ENCODE results near the gene BACH2.
"Not testable (repeated sequence)": the region's sequence is repeated elsewhere in the genome, so short reads cannot be mapped to it uniquely, and the experiment has no call there.

Gene BACH2

GRCh38 chr6:90301816-90302215 lies 5.2 kb upstream of the BACH2 start:
- no peak for DNase-seq

DNA sequence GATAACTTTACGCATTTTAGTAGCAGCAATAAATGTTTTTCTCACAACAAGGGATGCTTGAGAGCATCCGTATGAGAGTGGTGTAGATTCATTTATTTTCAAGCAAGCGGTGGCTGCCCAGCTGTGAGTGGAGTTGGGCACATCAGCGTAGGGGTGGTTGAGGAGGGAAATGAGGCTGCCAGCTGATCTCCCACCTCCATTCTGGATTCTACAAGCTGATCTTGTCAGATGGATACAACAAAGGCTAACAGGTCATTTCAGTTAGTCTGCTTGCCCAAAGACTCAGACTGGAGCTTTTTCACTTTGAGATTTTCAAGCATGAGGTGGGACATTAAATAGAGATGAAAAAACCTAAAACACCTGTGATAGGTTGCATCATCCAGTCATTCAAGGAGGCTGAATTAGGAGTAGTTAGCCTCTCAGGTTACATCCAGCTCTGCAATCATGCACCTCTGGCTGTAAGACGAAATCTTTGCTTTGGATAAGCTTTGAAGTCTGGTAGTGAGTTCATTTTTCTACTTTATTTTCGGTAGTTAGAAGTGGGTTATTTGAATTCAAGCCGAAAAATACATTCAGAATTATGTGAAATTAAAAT lies 1.9 kb upstream of the BACH2 start:
- no peak for DNase-seq

- DNase-seq, result no peak
These were observed 1.3 kb upstream of the BACH2 start for GRCh38 chr6:90297867-90298381.

DNA sequence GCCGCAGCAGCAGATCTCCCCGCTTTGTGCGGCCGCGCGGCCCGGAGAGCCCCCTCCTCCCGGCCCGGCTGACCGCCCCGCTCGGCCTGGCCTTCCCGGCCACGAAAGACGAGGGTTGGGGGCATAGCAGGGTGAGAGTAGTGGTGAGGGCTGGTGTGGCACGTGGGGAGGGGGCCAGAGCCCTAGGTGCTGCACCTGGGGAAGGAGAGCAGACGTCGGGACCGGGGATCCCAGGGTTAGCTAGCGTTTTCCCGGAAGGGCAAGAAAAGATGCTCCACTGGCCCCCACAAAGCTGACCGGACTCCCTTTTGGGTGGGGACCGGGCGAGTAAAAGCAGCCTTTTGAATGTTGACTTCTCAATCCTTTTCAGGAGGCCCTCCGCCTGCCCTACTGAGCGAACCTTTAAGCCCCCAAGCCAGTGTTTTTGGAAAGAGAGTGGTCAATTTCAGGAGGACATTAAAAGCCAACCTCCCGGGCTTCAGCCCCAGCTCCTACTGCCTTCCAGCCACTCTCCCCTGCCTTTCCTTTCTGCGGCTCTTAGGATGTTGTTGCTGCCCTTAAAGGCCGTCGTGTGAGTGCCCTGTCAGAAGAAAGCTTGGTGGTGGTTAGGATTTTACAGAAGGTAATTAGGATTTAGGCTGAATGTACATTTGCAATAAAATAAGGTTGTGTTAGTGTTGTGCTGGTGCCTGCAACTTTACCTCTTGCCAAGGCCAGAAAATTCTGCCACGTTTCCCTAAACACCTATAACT lies 648 bp upstream of the BACH2 start:
- DNase-seq, result no peak

DNA sequence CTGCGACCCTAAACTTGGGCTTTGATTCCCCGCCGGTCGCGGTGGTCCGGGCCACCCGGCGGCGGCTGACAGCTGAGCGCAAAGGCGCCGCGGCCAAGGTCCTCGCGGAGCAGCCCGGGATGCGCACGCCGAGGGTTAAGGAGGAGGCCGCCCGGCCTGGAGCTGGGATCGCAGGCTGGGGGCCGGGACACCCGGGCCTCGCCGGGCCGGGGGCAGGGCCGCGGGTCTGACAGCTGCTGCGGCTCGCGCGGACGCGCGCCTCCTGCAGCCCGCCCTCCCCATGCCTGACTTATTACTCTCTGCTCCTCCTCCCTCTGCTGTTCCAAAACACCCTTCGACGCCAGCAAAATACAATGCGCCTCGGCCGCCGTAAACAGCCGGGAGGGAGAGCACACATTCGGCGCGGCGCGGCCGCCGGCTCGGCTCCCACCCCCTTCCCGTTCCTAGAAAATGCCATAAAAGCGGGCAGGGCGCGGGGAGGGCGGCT lies 746 bp downstream of the BACH2 start:
- peak in 1 of 2 experiments; percentile 54 for DNase-seq

- no peak for DNase-seq
These were observed 1.4 kb downstream of the BACH2 start for GRCh38 chr6:90294989-90295853.

DNA sequence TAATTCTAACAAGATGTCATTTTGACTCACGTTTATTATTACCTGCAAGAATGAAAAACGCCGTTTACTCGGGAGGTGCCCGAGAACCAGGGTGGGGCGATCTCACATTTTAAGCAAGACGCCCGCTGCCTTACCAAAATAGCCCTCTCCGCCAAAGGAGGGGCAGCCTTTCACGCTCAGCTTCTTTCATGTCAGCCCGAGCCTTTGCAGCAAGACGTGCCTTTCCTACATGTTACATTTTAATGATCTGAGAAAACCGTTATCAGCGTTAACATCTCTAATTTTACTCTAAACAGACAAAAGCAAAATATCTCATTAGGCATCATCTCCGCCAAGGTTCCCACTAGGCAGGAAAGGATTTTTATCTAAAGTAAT lies 2.0 kb downstream of the BACH2 start:
- no peak for DNase-seq

GRCh38 chr6:90294008-90294511 lies 2.6 kb downstream of the BACH2 start:
- DNase-seq, result no peak

DNA sequence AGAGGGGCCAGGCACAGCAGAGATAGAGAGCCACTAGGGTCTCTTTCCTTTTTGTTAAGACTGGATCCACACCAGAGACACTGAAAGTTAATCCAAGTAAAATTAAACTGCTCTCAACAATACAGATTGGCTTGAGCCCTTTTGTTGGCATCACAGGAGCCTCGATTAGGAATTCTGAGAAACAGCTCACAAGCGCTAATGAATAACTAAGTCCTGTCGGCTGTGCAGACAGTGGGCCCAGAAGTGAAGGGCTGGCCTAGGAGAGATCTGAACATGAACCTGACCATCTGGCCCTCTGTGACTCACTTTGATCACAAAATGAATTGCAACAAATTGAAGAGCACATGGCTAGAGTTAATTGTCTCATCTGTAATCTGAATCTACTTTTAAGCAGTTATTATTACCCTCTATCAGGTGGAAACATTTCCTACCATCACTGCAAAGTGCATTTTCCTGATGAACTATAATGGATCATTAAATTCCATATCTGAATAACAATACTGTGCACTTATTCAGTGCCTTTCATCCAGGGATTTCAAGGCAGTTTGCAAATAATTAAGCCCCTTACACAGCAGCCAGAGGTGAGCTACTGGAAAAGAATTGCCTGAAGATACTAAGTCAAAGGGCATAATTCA lies 3.2 kb downstream of the BACH2 start:
- no peak for DNase-seq

DNA sequence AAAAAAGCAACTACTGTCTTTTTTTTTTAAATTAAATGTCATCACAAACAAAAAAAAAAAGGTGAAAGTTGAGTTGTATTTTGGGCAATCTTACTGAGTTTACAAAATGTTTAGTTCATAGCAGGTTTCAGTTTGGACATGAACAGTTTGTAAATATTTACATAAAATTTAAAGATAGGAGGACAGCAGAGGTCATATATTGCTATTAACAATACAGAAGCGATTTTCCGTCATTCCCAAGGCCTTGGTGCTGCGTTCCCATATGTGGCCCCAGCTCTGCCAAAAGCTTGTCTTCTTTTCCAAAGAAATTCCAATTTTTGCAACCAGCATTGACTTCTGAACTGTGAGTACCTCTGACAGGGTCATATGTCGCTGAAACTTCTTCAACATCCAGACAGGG lies 5.1 kb downstream of the BACH2 start:
- DNase-seq, result no peak

DNA sequence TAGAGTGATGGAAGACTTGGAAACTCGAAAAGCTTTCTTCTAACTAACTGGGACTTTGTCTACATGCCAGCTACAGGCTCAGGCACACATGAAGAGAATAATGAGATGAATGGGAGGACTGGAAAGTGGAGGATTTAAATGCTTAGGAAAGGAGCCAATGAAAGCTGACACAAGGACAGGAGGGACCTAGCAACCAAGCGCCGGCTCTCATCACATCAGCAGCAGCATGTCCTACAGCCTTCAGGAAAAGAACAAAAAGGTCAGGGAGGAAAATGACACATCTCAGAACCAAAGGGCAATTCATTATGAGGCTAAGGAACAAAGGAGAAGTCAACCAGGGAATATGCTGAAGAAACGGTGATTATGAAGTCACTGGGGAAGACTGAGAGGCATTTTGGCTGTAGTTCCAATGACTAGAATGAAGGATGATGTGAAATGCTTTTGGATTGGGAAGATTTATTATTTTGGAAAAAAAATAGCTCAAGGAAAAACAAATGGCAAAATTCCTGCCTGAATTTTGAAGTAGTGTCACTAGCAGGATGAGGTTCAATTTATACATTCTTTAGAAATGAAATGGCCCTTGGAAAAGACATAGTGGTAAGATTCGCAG lies 5.7 kb downstream of the BACH2 start:
- no peak for DNase-seq

- no peak for DNase-seq
These were observed 6.7 kb downstream of the BACH2 start for GRCh38 chr6:90289902-90290301.

DNA sequence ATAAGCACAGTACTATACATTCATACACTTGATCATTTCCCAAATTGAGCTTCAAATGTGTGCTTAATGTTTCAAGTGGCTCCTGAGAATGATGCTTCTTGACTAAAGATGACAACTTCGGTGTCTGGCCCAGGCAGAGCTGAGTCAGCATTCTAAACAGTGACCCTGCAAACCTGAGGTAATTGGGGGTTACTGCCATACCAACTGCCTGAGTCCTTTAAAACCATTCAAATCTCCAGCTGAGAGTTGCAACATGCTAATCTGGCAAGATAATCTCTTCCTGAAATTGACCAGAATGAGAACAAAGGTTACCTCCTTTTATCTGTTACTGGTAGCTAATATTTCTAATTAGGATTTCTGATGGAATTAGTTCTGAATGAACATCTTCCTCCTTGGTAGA lies 8.2 kb downstream of the BACH2 start:
- DNase-seq, result no peak

- DNase-seq, result peak; percentile 15 to 34
These were observed 9.7 kb downstream of the BACH2 start for GRCh38 chr6:90286884-90287488.

DNA sequence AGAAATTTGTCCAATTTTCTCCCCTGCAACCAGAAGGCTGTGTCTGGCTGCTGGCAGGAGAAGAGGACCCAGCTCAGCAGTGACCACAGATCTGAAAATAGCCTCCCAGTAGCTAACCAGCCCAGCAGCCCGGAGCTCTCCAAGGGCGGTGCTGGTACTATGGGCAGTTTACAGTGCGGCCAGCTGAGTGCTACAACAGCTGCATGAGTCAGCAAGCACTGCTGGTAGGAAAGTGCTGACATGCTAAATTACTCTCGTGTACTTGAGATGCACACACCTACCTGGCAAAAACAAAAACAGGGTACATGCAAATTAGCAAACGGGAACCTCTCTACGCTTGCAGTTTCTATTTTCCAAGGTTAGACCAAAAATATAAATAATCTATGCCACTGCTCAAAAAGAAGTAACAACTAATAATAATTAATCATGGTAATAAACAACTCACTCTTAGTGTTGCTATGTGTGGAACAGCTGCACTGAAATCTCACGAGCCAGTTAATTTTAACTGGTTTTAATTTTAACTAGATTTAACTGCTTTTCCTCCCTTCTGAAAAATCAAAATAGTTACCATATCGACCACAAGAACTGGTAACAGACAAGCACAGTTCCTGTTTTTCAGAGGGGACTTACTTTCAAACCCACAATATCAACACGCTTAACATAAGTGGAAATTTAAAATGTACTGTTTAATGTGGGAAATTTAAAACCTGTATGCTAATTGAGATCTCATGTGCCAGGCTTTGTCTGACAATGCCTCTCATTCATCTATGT lies 10.8 kb downstream of the BACH2 start:
- peak in 1 of 2 experiments; percentile 44 for DNase-seq

- DNase-seq, result no peak
These were observed 11.6 kb downstream of the BACH2 start for GRCh38 chr6:90285042-90285481.

DNA sequence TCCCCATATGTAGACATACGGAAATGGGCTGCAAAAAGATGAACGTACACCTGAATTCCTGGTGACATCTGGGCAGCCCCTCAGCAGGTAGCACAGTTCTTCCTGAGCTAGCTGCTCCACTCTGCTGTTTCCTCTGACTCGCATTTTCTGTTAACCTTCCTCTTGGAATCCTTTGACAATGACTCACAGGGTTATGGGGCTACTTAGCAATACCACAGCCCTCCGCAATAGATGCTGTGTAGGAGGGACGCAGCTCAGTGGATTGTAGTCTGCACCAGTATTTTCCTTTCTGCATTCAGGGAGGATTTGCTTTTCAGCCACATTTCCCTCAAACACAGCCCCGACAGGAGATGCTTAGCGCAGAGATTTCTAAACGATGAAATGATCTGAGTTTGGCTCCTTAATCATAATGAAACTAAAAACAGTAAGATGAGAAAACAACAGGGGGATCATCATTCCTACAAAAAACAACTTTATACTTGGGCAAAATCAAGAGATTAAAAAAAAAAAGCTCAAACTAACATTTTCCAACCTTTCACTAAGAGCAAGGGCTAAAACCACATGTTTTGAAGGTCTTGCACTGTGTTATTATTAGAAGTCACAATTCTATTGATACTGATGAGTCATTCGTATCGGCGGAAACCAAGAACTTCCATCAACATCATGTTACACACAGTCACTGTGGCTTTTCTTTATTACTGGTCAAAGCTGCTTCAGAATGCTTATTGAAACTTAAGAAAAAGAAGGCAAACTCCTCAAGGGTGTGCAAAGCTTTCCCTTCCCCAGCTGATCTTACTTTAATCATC lies 12.2 kb downstream of the BACH2 start:
- peak; percentile 43 to 75 for DNase-seq

DNA sequence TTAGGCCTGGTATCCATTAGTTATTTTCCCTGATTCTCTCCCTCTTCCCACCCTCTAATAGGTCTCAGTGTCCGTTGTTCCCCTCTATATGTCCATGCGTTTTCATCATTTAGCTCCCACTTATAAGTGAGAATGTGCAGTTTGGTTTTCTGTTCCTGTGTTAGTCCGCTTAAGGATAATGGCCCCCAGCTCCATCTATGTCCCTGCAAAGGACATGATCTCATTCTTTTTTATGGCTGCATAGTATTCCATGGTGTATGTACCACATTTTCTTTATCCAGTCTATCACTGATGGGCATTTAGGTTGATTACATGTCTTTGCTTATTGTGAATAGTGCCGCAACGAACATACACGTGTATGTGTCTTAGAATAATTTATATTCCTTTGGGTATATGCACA lies 14.4 kb downstream of the BACH2 start:
- not testable (repeated sequence) for DNase-seq

DNA sequence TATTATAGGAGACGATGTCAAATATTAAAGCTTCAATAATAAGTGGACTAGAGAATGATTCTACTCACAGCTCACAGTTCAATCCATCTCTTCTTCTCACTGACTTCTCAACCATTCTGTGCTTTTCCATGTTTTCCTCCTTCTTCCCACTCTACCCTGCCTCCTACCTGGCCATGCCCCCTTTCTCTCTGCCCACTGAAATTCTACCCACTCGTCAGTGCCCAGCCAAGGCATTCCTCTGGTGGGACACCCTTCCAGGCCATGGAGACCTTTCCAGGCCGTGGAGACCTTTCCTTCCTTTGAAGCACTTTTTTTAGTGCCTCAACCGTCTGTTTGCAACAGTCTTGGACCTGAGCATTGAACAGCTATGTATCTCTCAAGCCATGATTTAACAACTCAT lies 18.5 kb downstream of the BACH2 start:
- DNase-seq, result no peak

All from SW 1271 (cell line).